HepG2 (cell line): ENCODE data around the gene RPRD1A. TPM values are rescaled to one million over a fixed set of nuclear protein-coding genes. Genes with fewer than 3 reads are reported as not detected.

Experiments used
- AHDC1 ChIP-seq: sonication (generic); formaldehyde crosslinking; IDR thresholded peaks from 2 replicates; pipeline ENCODE4 v1.5.1; 2020; ENCODE audit warnings: mild to moderate bottlenecking, missing genetic modification reagents, borderline replicate concordance
- HNF4A ChIP-seq: sonication (generic); formaldehyde crosslinking; IDR thresholded peaks from 2 replicates; pipeline ENCODE4 v1.4.0; 2020; ENCODE audit warnings: missing genetic modification reagents
- KIAA2018 ChIP-seq: sonication (generic); formaldehyde crosslinking; IDR thresholded peaks from 2 replicates; pipeline ENCODE4 v1.5.0; 2020; ENCODE audit warnings: mild to moderate bottlenecking, missing genetic modification reagents, borderline replicate concordance
- ZBTB37 ChIP-seq: sonication (generic); formaldehyde crosslinking; IDR thresholded peaks from 2 replicates; pipeline ENCODE4 v1.4.0; 2020; ENCODE audit warnings: mild to moderate bottlenecking, missing genetic modification reagents
- ZNF350 ChIP-seq: sonication (generic); formaldehyde crosslinking; IDR thresholded peaks from 2 replicates; pipeline ENCODE4 v1.4.0; 2020; ENCODE audit warnings: mild to moderate bottlenecking, low read depth, missing genetic modification reagents, borderline replicate concordance
- polyA plus RNA-seq, 8 experiments: library from polyadenylated mRNA; depleted of rRNA in 3 of 8; stranded (reverse) in 7 of 8; unstranded in 1 of 8; fragments of >200 nt; fragmentation: Illumina TruSeq in 4 of 8; extraction: Trizol in 4 of 8; gene quantifications; 2 replicates each; pipeline versions ENCODE4 v1.2.1 to v1.2.3, GENCODE V29; 2011 to 2016; ENCODE audit warnings: low read depth in 4 of 8, missing spikeins in 1 of 8, mixed read lengths in 1 of 8; ENCODE audit not compliant: insufficient read depth in 1 of 8
- total RNA-seq, 5 experiments: library from RNA; depleted of rRNA; stranded (reverse); fragments of >200 nt; fragmentation: Illumina TruSeq; extraction: Trizol; gene quantifications; 2 replicates each; pipeline ENCODE4 v1.2.3, GENCODE V29; 2016; ENCODE audit warnings: low read depth in 1 of 5

The RPRD1A gene
- total and polyA plus RNA-seq, 2 of the 13 experiments (the other 11 are each of a cell fraction or from before 2014, with no cell fraction given), result 42.5 to 78.2 TPM

- no peak for TF ChIP-seq ZBTB37 (CRISPR knock-in tag)
- peak; percentile 48 for TF ChIP-seq HNF4A
- no peak for TF ChIP-seq ZNF350 (CRISPR knock-in tag)
- TF ChIP-seq AHDC1 (CRISPR knock-in tag), result peak; percentile 40; the same call in 1 of the 2 replicates
- TF ChIP-seq KIAA2018, result no peak
These were observed 105.0 kb downstream of the RPRD1A start (continued) for GRCh38 chr18:35962320-35962719.
